Fibroblast of gingiva (primary cell): Measurements from ENCODE around the gene NCAPD2.
A peak's percentile ranks its signal among the peaks of the same experiment; 100 is the strongest.
"Not testable (repeated sequence)": the region's sequence is repeated elsewhere in the genome, so short reads cannot be mapped to it uniquely, and the experiment has no call there.

ENCODE experiments used
- DNase-seq: peaks from one replicate; pipeline ENCODE4 v3.0.0-alpha.2; 2011; ENCODE audit warnings: low read depth

Gene NCAPD2

GRCh38 chr12:6550294-6551062 is 56.6 kb downstream of the NCAPD2 start:
- DNase-seq, result no peak

GRCh38 chr12:6551063-6551461 is 57.2 kb downstream of the NCAPD2 start:
- peak; percentile 84 for DNase-seq

GRCh38 chr12:6551496-6552139 is 57.7 kb downstream of the NCAPD2 start:
- DNase-seq, result peak; percentile 79

GRCh38 chr12:6552140-6552551 is 58.2 kb downstream of the NCAPD2 start:
- DNase-seq, result peak; percentile 53

- peak; percentile 99 for DNase-seq
These were observed 59.4 kb downstream of the NCAPD2 start for GRCh38 chr12:6553051-6553868.

GRCh38 chr12:6554168-6555017 is 60.5 kb downstream of the NCAPD2 start:
- peak; percentile 77 for DNase-seq

GRCh38 chr12:6555018-6555691 is 61.3 kb downstream of the NCAPD2 start:
- no peak for DNase-seq

GRCh38 chr12:6556496-6556817 is 62.6 kb downstream of the NCAPD2 start:
- not testable (repeated sequence) for DNase-seq

- DNase-seq, result no peak
These were observed 63.0 kb downstream of the NCAPD2 start for GRCh38 chr12:6556857-6557256.

GRCh38 chr12:6558014-6558760 is 64.3 kb downstream of the NCAPD2 start:
- DNase-seq, result peak; percentile 78

GRCh38 chr12:6559500-6559899 is 65.6 kb downstream of the NCAPD2 start:
- no peak for DNase-seq

GRCh38 chr12:6560501-6561205 is 66.8 kb downstream of the NCAPD2 start:
- no peak for DNase-seq

GRCh38 chr12:6562881-6563280 is 69.0 kb downstream of the NCAPD2 start:
- no peak for DNase-seq

GRCh38 chr12:6563448-6564050 is 69.6 kb downstream of the NCAPD2 start:
- DNase-seq, result no peak

GRCh38 chr12:6567112-6567670 is 73.3 kb downstream of the NCAPD2 start:
- DNase-seq, result no peak

GRCh38 chr12:6569312-6569711 is 75.4 kb downstream of the NCAPD2 start:
- no peak for DNase-seq

- no peak for DNase-seq
These were observed 75.9 kb downstream of the NCAPD2 start for GRCh38 chr12:6569786-6570185.

- DNase-seq, result peak; percentile 41
These were observed 76.5 kb downstream of the NCAPD2 start for GRCh38 chr12:6570264-6570887.

- no peak for DNase-seq
These were observed 79.1 kb downstream of the NCAPD2 start for GRCh38 chr12:6573001-6573400.
